CD14-positive monocyte (primary cell): ENCODE data around the gene ATL1. TPM values are rescaled to one million over a fixed set of nuclear protein-coding genes. Genes with fewer than 3 reads are reported as not detected.

Experiments
- DNase-seq, 3 donors: peaks; one replicate each; pipeline ENCODE4 v3.0.0-alpha.2; 2011 to 2022
- H2AFZ ChIP-seq: 2 replicates; pipeline ENCODE4 v1.6.0; 2012; ENCODE audit warnings: mild to moderate bottlenecking, low read depth, low read length, inconsistent platforms; ENCODE audit not compliant: insufficient read depth, poor library complexity, severe bottlenecking
- H3K27ac ChIP-seq, 2 donors: 1 replicate in 1 of 2; 2 replicates in 1 of 2; pipeline ENCODE4 v1.5.1; 2012 to 2013; ENCODE audit warnings: low read length in 2 of 2, control low read depth in 1 of 2, inconsistent platforms in 1 of 2, low read depth in 1 of 2, mild to moderate bottlenecking in 1 of 2
- H3K27me3 ChIP-seq, 2 donors: one replicate each; pipeline versions ENCODE4 v1.6.0 to v1.6.1; 2011 to 2013; ENCODE audit warnings: low read length in 2 of 2; ENCODE audit not compliant: control insufficient read depth in 2 of 2, insufficient read depth in 2 of 2
- H3K36me3 ChIP-seq, 2 donors: replicated peaks in 1 of 2; 1 replicate in 1 of 2; 2 replicates in 1 of 2; pipeline versions ENCODE4 v1.5.1 to v1.6.1; 2012 to 2013; ENCODE audit warnings: low read length in 2 of 2, control low read depth in 1 of 2, inconsistent platforms in 1 of 2, mild to moderate bottlenecking in 1 of 2; ENCODE audit not compliant: insufficient read depth in 2 of 2, control insufficient read depth in 1 of 2
- H3K4me1 ChIP-seq, 2 donors: 1 replicate in 1 of 2; 2 replicates in 1 of 2; pipeline versions ENCODE4 v1.5.1 to v1.6.1; 2012 to 2013; ENCODE audit warnings: low read length in 2 of 2, control low read depth in 1 of 2, inconsistent platforms in 1 of 2, mild to moderate bottlenecking in 1 of 2, moderate library complexity in 1 of 2; ENCODE audit not compliant: insufficient read depth in 2 of 2, control insufficient read depth in 1 of 2
- H3K4me2 ChIP-seq: replicated peaks from 2 replicates; pipeline ENCODE3; 2012; ENCODE audit warnings: low read length, moderate library complexity, mild to moderate bottlenecking; ENCODE audit not compliant: poor library complexity, severe bottlenecking; ENCODE audit errors: extremely low read depth
- H3K4me3 ChIP-seq, 3 experiments: fragments of 200-600 bp in 1 of 3; sonication (generic) in 1 of 3; replicated peaks in 1 of 3; 1 replicate in 2 of 3; 2 replicates in 1 of 3; pipeline ENCODE4 v1.5.1; 2011 to 2013; ENCODE audit warnings: low read length in 3 of 3, mild to moderate bottlenecking in 3 of 3, control low read depth in 2 of 3, low read depth in 2 of 3, inconsistent platforms in 1 of 3, moderate library complexity in 1 of 3
- H3K79me2 ChIP-seq: 2 replicates; pipeline ENCODE4 v1.6.0; 2012; ENCODE audit warnings: mild to moderate bottlenecking, control low read depth, inconsistent platforms, low read length, moderate library complexity; ENCODE audit not compliant: insufficient read depth
- H3K9ac ChIP-seq: 2 replicates; pipeline ENCODE4 v1.6.0; 2017; ENCODE audit warnings: low read length, mild to moderate bottlenecking; ENCODE audit not compliant: insufficient read depth, poor library complexity, severe bottlenecking
- H3K9me3 ChIP-seq, 2 donors: replicated peaks in 1 of 2; 1 replicate in 1 of 2; 2 replicates in 1 of 2; pipeline versions ENCODE4 v1.5.1 to v1.6.1; 2012 to 2013; ENCODE audit warnings: low read length in 2 of 2, control low read depth in 1 of 2; ENCODE audit not compliant: control insufficient read depth in 1 of 2, insufficient read depth in 1 of 2
- H4K20me1 ChIP-seq: 2 replicates; pipeline ENCODE4 v1.6.0; 2012; ENCODE audit warnings: mild to moderate bottlenecking, low read length, control low read depth, moderate library complexity; ENCODE audit not compliant: insufficient read depth
- H3K27ac Mint-ChIP-seq, 7 donors: one replicate each; pipeline ENCODE4 v1.8.0; 2020; ENCODE audit warnings: mild to moderate bottlenecking in 7 of 7, mixed read lengths in 7 of 7, moderate library complexity in 6 of 7, inconsistent platforms in 2 of 7
- H3K27me3 Mint-ChIP-seq, 3 donors: one replicate each; pipeline ENCODE4 v1.8.0; 2021 to 2022; ENCODE audit warnings: low read depth in 3 of 3, mild to moderate bottlenecking in 3 of 3, mixed read lengths in 3 of 3, moderate library complexity in 3 of 3, inconsistent platforms in 1 of 3
- H3K36me3 Mint-ChIP-seq, 2 donors: one replicate each; pipeline ENCODE4 v1.8.0; 2020; ENCODE audit warnings: mixed read lengths in 2 of 2, inconsistent platforms in 1 of 2, mild to moderate bottlenecking in 1 of 2
- H3K4me1 Mint-ChIP-seq: one replicate; pipeline ENCODE4 v1.8.0; 2020; ENCODE audit warnings: mild to moderate bottlenecking, mixed read lengths
- H3K4me3 Mint-ChIP-seq, 2 donors: one replicate each; pipeline ENCODE4 v1.8.0; 2020; ENCODE audit warnings: mild to moderate bottlenecking in 2 of 2, mixed read lengths in 2 of 2, moderate library complexity in 1 of 2
- H3K9me3 Mint-ChIP-seq, 7 donors: one replicate each; pipeline ENCODE4 v1.8.0; 2020 to 2022; ENCODE audit warnings: mixed read lengths in 7 of 7, mild to moderate bottlenecking in 6 of 7, moderate library complexity in 6 of 7, inconsistent platforms in 2 of 7
- WGBS: methylation state at CpG from one replicate; pipeline ENCODE4 v1.1.5; 2013; ENCODE audit warnings: missing lambda C conversion rate; ENCODE audit not compliant: insufficient coverage; 5-methylcytosine and 5-hydroxymethylcytosine counted together
- intact Hi-C, 2 donors: fragments of 100-400 bp; cut with micrococcal nuclease; formaldehyde crosslinking; loops; one replicate each; pipeline versions ENCODE4 v1.15.0 to v1.15.1; 2023
- polyA plus RNA-seq, 3 donors: library from polyadenylated mRNA; depleted of rRNA in 1 of 3; unstranded in 2 of 3; stranded (reverse) in 1 of 3; fragments of 300-500 nt in 2 of 3; fragments of >200 nt in 1 of 3; fragmentation: Illumina TruSeq in 2 of 3; gene quantifications; 1 replicate in 2 of 3; 2 replicates in 1 of 3; pipeline ENCODE4 v1.2.3, GENCODE V29; 2012 to 2021
- TF ChIP-seq, protein P1 (sequence below): fragments of 200-600 bp; IDR thresholded peaks from one replicate; pipeline ENCODE4 v1.8.0; 2022; ENCODE audit warnings: antibody characterized with exemption, mild to moderate bottlenecking

Gene ATL1
- polyA plus RNA-seq, 3 donors = 0.36 to 1.1 (median 0.99) TPM

DNA sequence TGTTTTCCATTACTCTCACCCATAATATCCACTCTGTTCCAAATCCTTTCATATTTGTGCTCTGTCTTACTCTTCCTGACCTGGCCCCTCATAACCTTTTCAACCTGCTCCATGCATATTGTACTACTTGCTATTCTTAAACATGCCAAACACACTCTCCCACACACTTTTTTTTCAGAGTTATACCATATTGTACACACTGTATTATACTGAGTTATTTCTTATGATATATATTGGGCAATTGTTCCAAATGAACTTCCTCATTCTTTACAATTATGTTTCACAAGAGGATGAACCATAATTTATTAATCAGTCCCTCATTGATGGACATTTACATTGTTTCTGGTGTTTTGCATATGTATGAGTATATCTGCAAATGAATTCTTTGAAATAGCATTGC, 18.5 kb downstream of the ATL1 start:
- no peaks in the 10 kb centered on the region for H3K79me2 ChIP-seq
- no peaks in the 10 kb centered on the region for H3K27me3 ChIP-seq
- Mint-ChIP-seq H3K27me3 (no peaks in the 10 kb centered on the region), H3K36me3 (no peaks in the 10 kb centered on the region), H3K9me3 (no peaks in the 10 kb centered on the region), H3K4me1 (peaks cover 6% of the 10 kb centered on the region), H3K27ac (no peak overlapping the region), H3K4me3 (no peak overlapping the region)
- H3K27ac ChIP-seq = no peak overlapping the region
- no peak overlapping the region for H2AFZ ChIP-seq
- TF ChIP-seq, protein P1, sequence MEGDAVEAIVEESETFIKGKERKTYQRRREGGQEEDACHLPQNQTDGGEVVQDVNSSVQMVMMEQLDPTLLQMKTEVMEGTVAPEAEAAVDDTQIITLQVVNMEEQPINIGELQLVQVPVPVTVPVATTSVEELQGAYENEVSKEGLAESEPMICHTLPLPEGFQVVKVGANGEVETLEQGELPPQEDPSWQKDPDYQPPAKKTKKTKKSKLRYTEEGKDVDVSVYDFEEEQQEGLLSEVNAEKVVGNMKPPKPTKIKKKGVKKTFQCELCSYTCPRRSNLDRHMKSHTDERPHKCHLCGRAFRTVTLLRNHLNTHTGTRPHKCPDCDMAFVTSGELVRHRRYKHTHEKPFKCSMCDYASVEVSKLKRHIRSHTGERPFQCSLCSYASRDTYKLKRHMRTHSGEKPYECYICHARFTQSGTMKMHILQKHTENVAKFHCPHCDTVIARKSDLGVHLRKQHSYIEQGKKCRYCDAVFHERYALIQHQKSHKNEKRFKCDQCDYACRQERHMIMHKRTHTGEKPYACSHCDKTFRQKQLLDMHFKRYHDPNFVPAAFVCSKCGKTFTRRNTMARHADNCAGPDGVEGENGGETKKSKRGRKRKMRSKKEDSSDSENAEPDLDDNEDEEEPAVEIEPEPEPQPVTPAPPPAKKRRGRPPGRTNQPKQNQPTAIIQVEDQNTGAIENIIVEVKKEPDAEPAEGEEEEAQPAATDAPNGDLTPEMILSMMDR = no peak
- no peaks in the 10 kb centered on the region for H4K20me1 ChIP-seq
- H3K4me2 ChIP-seq = no peak overlapping the region
- H3K4me1 ChIP-seq = no peaks in the 10 kb centered on the region
- no peaks in the 10 kb centered on the region for H3K36me3 ChIP-seq
- no peak overlapping the region for H3K9ac ChIP-seq
- no peaks in the 10 kb centered on the region for H3K9me3 ChIP-seq
- peak in 2 of 3 donors; percentile 7 to 40 for DNase-seq
- H3K4me3 ChIP-seq = no peak overlapping the region
- intact Hi-C loops = no loop called here

DNA sequence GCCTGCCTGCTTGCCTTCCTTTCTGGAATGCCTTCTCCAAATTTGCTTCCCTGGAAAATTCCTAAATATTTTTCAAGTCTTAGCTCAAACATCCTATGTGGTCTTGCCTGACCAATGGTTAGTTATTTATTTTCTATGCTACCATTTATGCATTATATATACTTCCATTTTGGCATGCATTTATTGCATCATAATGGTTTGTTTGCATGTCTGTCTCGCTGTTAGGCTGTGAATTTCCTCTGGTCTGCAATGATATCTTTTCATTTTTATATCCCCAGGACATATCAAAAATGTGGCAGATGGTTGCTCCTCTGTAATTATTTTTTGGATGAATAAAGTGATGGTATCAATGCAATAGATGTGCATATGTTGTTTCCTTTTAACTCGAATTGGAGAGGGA, 30.5 kb downstream of the ATL1 start:
- Histone ChIP-seq H3K27ac (no peak overlapping the region), H2AFZ (no peak overlapping the region), H3K9ac (no peak overlapping the region), H3K4me3 (no peak overlapping the region), H3K9me3 (no peaks in the 10 kb centered on the region), H3K4me1 (no peaks in the 10 kb centered on the region), H3K79me2 (no peaks in the 10 kb centered on the region), H3K36me3 (no peaks in the 10 kb centered on the region), H3K27me3 (no peaks in the 10 kb centered on the region), H3K4me2 (no peak overlapping the region), H4K20me1 (no peaks in the 10 kb centered on the region)
- TF ChIP-seq, protein P1 = no peak
- no CpG with 5 or more reads among the region's 2 CpGs for WGBS
- Mint-ChIP-seq H3K9me3 (peaks cover 0 to 3% (median 0%) of the 10 kb centered on the region in 7 donors), H3K4me1 (peaks cover 4% of the 10 kb centered on the region), H3K27ac (no peak overlapping the region), H3K4me3 (no peak overlapping the region), H3K36me3 (no peaks in the 10 kb centered on the region), H3K27me3 (no peaks in the 10 kb centered on the region)
- no peak for DNase-seq
- intact Hi-C loops = no loop called here
